H9 (cell line): ENCODE data around the gene ANKS1B. TPM values are rescaled to one million over a fixed set of nuclear protein-coding genes. Genes with fewer than 3 reads are reported as not detected.

Experiments
- DNase-seq: peaks from one replicate; pipeline ENCODE4 v3.0.0-alpha.2; 2017
- H2AFZ ChIP-seq: one replicate; pipeline ENCODE4 v1.6.1; 2013; ENCODE audit warnings: mild to moderate bottlenecking, low read length, control low read depth, moderate library complexity
- H2AK5ac ChIP-seq: 2 replicates; pipeline ENCODE4 v1.6.1; 2013; ENCODE audit warnings: low read length, control low read depth, mixed read lengths; ENCODE audit not compliant: insufficient read length
- H2BK120ac ChIP-seq: one replicate; pipeline ENCODE4 v1.6.1; 2013; ENCODE audit warnings: low read depth, mild to moderate bottlenecking, low read length, control low read depth, inconsistent platforms; ENCODE audit not compliant: poor library complexity, severe bottlenecking
- H2BK12ac ChIP-seq: 2 replicates; pipeline ENCODE4 v1.6.1; 2013; ENCODE audit warnings: low read length, control low read depth, mixed read lengths, low read depth; ENCODE audit not compliant: insufficient read length
- H2BK15ac ChIP-seq: 2 replicates; pipeline ENCODE4 v1.6.1; 2013; ENCODE audit warnings: low read depth, low read length, control low read depth
- H2BK20ac ChIP-seq: one replicate; pipeline ENCODE4 v1.6.1; 2013; ENCODE audit warnings: low read depth, mild to moderate bottlenecking, low read length, control low read depth, inconsistent platforms; ENCODE audit not compliant: poor library complexity, severe bottlenecking
- H2BK5ac ChIP-seq: 2 replicates; pipeline ENCODE4 v1.6.1; 2013; ENCODE audit warnings: low read length, control low read depth, mixed read lengths; ENCODE audit not compliant: insufficient read length
- H3K14ac ChIP-seq: 2 replicates; pipeline ENCODE4 v1.6.1; 2013; ENCODE audit warnings: low read length, control low read depth; ENCODE audit not compliant: insufficient read depth
- H3K18ac ChIP-seq: 2 replicates; pipeline ENCODE4 v1.6.1; 2013; ENCODE audit warnings: low read depth, mild to moderate bottlenecking, mixed read lengths, low read length, control low read depth; ENCODE audit not compliant: insufficient read length
- H3K23ac ChIP-seq: 2 replicates; pipeline ENCODE4 v1.6.1; 2013; ENCODE audit warnings: low read length, control low read depth, mixed read lengths, low read depth; ENCODE audit not compliant: insufficient read length
- H3K23me2 ChIP-seq: 2 replicates; pipeline ENCODE4 v1.6.1; 2013; ENCODE audit warnings: low read depth, mild to moderate bottlenecking, mixed read lengths, low read length, control low read depth; ENCODE audit not compliant: insufficient read length, poor library complexity, severe bottlenecking
- H3K27ac ChIP-seq: 2 replicates; pipeline ENCODE4 v1.5.1; 2013; ENCODE audit warnings: low read length, control low read depth, mixed read lengths, low read depth; ENCODE audit not compliant: insufficient read length
- H3K27me3 ChIP-seq: 2 replicates; pipeline ENCODE4 v1.6.1; 2013; ENCODE audit warnings: low read length, control low read depth, inconsistent platforms; ENCODE audit not compliant: insufficient read depth
- H3K4ac ChIP-seq: 2 replicates; pipeline ENCODE4 v1.6.1; 2013; ENCODE audit warnings: low read depth, mild to moderate bottlenecking, control low read depth, inconsistent platforms, low read length, moderate library complexity
- H3K4me1 ChIP-seq: 2 replicates; pipeline ENCODE4 v1.6.1; 2013; ENCODE audit warnings: low read length, control low read depth, inconsistent platforms; ENCODE audit not compliant: insufficient read depth
- H3K4me2 ChIP-seq: 2 replicates; pipeline ENCODE4 v1.6.1; 2013; ENCODE audit warnings: low read length, control low read depth, mixed read lengths; ENCODE audit not compliant: insufficient read length, insufficient read depth
- H3K56ac ChIP-seq: 2 replicates; pipeline ENCODE4 v1.6.1; 2013; ENCODE audit warnings: low read depth, mild to moderate bottlenecking, mixed read lengths, low read length, control low read depth; ENCODE audit not compliant: insufficient read length
- H3K79me1 ChIP-seq: 2 replicates; pipeline ENCODE4 v1.6.1; 2013; ENCODE audit warnings: low read depth, mild to moderate bottlenecking, moderate library complexity, low read length, control low read depth, inconsistent platforms; ENCODE audit not compliant: insufficient read depth, poor library complexity, severe bottlenecking
- H3K79me2 ChIP-seq: 2 replicates; pipeline ENCODE4 v1.6.1; 2013; ENCODE audit warnings: low read length, control low read depth, inconsistent platforms; ENCODE audit not compliant: insufficient read depth
- H3K9ac ChIP-seq: 2 replicates; pipeline ENCODE4 v1.6.1; 2013; ENCODE audit warnings: low read length, control low read depth, mixed read lengths; ENCODE audit not compliant: insufficient read length; ENCODE audit errors: extremely low read depth
- H3K9me3 ChIP-seq: one replicate; pipeline ENCODE4 v1.6.1; 2013; ENCODE audit warnings: low read depth, low read length, inconsistent platforms; ENCODE audit not compliant: control insufficient read depth
- H3T11ph ChIP-seq: one replicate; pipeline ENCODE4 v1.6.1; 2013; ENCODE audit warnings: mild to moderate bottlenecking, low read length, control low read depth, inconsistent platforms
- H4K20me1 ChIP-seq: one replicate; pipeline ENCODE4 v1.6.1; 2013; ENCODE audit not compliant: control insufficient read depth, insufficient read length, insufficient read depth
- H4K5ac ChIP-seq: 2 replicates; pipeline ENCODE4 v1.6.1; 2013; ENCODE audit warnings: low read depth, mild to moderate bottlenecking, mixed read lengths, low read length, control low read depth; ENCODE audit not compliant: insufficient read length
- H4K8ac ChIP-seq: replicated peaks from 2 replicates; pipeline ENCODE4 v1.6.1; 2013; ENCODE audit warnings: low read length, control low read depth, mixed read lengths, low read depth; ENCODE audit not compliant: insufficient read length
- H4K91ac ChIP-seq: 2 replicates; pipeline ENCODE4 v1.6.1; 2013; ENCODE audit warnings: low read depth, mild to moderate bottlenecking, moderate library complexity, mixed read lengths, low read length, control low read depth; ENCODE audit not compliant: insufficient read length
- H3K27ac Mint-ChIP-seq, 3 experiments: 2 replicates in 2 of 3; 3 replicates in 1 of 3; pipeline ENCODE4 v1.8.0; 2020 to 2021; ENCODE audit warnings: mixed read lengths in 3 of 3, mild to moderate bottlenecking in 1 of 3, moderate library complexity in 1 of 3
- H3K27me3 Mint-ChIP-seq: 2 replicates; pipeline ENCODE4 v1.8.0; 2021; ENCODE audit warnings: low read depth, mild to moderate bottlenecking, moderate library complexity, mixed read lengths
- H3K36me3 Mint-ChIP-seq, 3 experiments: 2 replicates in 2 of 3; 3 replicates in 1 of 3; pipeline ENCODE4 v1.8.0; 2020 to 2021; ENCODE audit warnings: low read depth in 3 of 3, mixed read lengths in 3 of 3; ENCODE audit not compliant: insufficient read depth in 1 of 3
- H3K4me1 Mint-ChIP-seq, 2 experiments: 2 replicates each; pipeline ENCODE4 v1.8.0; 2020; ENCODE audit warnings: mixed read lengths in 2 of 2
- H3K4me3 Mint-ChIP-seq, 2 experiments: 2 replicates in 1 of 2; 3 replicates in 1 of 2; pipeline ENCODE4 v1.8.0; 2020 to 2021; ENCODE audit warnings: mild to moderate bottlenecking in 2 of 2, mixed read lengths in 2 of 2, moderate library complexity in 1 of 2
- H3K9me3 Mint-ChIP-seq, 2 experiments: 2 replicates in 1 of 2; 3 replicates in 1 of 2; pipeline ENCODE4 v1.8.0; 2020; ENCODE audit warnings: mild to moderate bottlenecking in 2 of 2, mixed read lengths in 2 of 2, moderate library complexity in 1 of 2
- WGBS: extraction: QIAGEN DNeasy Blood & Tissue Kit; methylation state at CpG from one replicate; pipeline ENCODE4 v1.1.7; 2013; ENCODE audit warnings: missing lambda C conversion rate, low lambda C conversion rate, mixed read lengths; ENCODE audit not compliant: insufficient read length; ENCODE audit errors: extremely low coverage; 5-methylcytosine and 5-hydroxymethylcytosine counted together
- total RNA-seq: library from RNA; stranded (reverse); gene quantifications from 2 replicates; pipeline ENCODE4 v1.2.1, GENCODE V29; 2021
- TF ChIP-seq, protein P1 (sequence below): fragments of 200-600 bp; sonication (generic); conservative IDR thresholded peaks from 3 replicates; pipeline ENCODE4 v1.8.0; 2021; ENCODE audit warnings: antibody characterized with exemption, mild to moderate bottlenecking

The ANKS1B gene
- total RNA-seq, 1 experiment from 2014 or later, result 4.1 TPM

DNA sequence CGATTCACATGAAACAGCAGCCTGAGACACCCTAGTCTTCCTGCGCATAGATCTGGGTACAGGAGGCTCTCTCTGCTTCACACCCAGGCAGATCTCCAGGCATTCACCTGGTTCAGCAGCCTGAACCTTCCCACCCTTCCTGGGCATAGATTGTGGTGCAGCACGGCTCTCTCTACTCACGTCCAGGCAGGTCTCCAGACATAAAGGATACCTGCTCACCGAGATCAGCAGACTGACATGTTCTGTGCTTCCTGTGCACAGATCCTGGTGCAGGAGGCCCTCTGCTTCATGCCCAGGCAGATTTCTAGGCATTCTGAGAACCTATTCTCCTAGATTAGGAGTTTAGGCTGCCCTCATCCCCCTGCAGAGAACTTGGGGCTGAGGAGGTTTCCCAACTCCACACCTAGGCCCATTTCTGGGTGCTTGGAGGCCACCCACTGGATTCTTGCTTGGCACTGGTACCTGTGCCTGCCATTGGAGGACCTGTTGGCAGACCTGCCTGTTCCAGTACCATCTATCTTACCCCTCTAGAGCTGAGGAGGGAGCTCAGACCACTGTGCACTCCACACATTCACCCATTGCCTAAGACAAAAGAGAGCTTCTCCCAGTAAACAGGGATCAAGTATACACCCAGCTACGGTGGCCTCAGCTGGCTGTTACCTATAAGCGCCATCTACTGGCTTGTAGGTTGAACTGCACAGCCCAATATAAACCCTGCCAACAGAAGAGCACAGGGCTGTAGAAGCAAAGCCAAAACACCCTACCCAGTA, 365.2 kb downstream of the ANKS1B start:
- Histone ChIP-seq H2BK120ac (no peak overlapping the region), H2BK20ac (no peak overlapping the region), H2BK15ac (no peak overlapping the region), H3K56ac (no peak overlapping the region), H4K91ac (no peak overlapping the region), H3K27ac (no peak overlapping the region), H3T11ph (no peak overlapping the region), H3K14ac (no peak overlapping the region), H3K79me2 (no peaks in the 10 kb centered on the region), H3K4me1 (no peaks in the 10 kb centered on the region), H3K4ac (no peak overlapping the region), H3K27me3 (no peaks in the 10 kb centered on the region), H4K8ac (no peak overlapping the region), H4K5ac (no peak overlapping the region), H3K9me3 (no peaks in the 10 kb centered on the region), H3K4me2 (no peak overlapping the region), H4K20me1 (no peaks in the 10 kb centered on the region), H3K23me2 (no peaks in the 10 kb centered on the region), H3K79me1 (no peaks in the 10 kb centered on the region), H3K9ac (no peak overlapping the region), H2AK5ac (no peak overlapping the region), H2AFZ (no peak overlapping the region), H3K23ac (no peak overlapping the region), H2BK12ac (no peak overlapping the region), H2BK5ac (no peak overlapping the region), H3K18ac (no peak overlapping the region)
- no CpG with 5 or more reads among the region's 7 CpGs for WGBS
- DNase-seq, result peak; percentile 77
- Mint-ChIP-seq H3K27me3 (no peaks in the 10 kb centered on the region), H3K4me1 (peaks cover 0 to 3% of the 10 kb centered on the region in 2 experiments; a peak in 2 of 4 replicates), H3K36me3 (no peaks in the 10 kb centered on the region), H3K27ac (0 out of 7 replicates have a peak overlapping the region, but pooled peaks of 1 of the 3 experiments have one; percentile 8), H3K9me3 (peaks cover 0 to 10% of the 10 kb centered on the region in 2 experiments; a peak in 4 of 5 replicates), H3K4me3 (no peak overlapping the region)
- TF ChIP-seq, protein P1, sequence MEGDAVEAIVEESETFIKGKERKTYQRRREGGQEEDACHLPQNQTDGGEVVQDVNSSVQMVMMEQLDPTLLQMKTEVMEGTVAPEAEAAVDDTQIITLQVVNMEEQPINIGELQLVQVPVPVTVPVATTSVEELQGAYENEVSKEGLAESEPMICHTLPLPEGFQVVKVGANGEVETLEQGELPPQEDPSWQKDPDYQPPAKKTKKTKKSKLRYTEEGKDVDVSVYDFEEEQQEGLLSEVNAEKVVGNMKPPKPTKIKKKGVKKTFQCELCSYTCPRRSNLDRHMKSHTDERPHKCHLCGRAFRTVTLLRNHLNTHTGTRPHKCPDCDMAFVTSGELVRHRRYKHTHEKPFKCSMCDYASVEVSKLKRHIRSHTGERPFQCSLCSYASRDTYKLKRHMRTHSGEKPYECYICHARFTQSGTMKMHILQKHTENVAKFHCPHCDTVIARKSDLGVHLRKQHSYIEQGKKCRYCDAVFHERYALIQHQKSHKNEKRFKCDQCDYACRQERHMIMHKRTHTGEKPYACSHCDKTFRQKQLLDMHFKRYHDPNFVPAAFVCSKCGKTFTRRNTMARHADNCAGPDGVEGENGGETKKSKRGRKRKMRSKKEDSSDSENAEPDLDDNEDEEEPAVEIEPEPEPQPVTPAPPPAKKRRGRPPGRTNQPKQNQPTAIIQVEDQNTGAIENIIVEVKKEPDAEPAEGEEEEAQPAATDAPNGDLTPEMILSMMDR, result peak; percentile 94
